GM12865 (cell line): Measurements from ENCODE around the gene MRM2.

Experiments
- DNase-seq: peaks from one replicate; pipeline ENCODE4 v3.0.0; 2010; ENCODE audit warnings: low read depth
- H3K4me3 ChIP-seq: 2 replicates; pipeline ENCODE4 v1.5.1; 2011; ENCODE audit warnings: mild to moderate bottlenecking, low read depth, low read length, control low read depth
- CTCF ChIP-seq: IDR thresholded peaks from 2 replicates; pipeline ENCODE4 v1.5.1; 2011; ENCODE audit warnings: low read length, control low read depth, low read depth, inconsistent platforms; ENCODE audit not compliant: insufficient read depth; ENCODE audit errors: missing control alignments

Gene MRM2

GRCh38 chr7:2217206-2217605, 24.8 kb downstream of the MRM2 start:
- DNase-seq = no peak
- no peak overlapping the region for H3K4me3 ChIP-seq
- TF ChIP-seq CTCF = no peak

GRCh38 chr7:2215851-2216250, 26.2 kb downstream of the MRM2 start:
- no peak for TF ChIP-seq CTCF
- DNase-seq = no peak
- no peak overlapping the region for H3K4me3 ChIP-seq

GRCh38 chr7:2214636-2215035, 27.4 kb downstream of the MRM2 start:
- H3K4me3 ChIP-seq = no peak overlapping the region
- TF ChIP-seq CTCF = no peak
- DNase-seq = no peak

- DNase-seq = no peak
- H3K4me3 ChIP-seq = no peak overlapping the region
- no peak for TF ChIP-seq CTCF
Observed at GRCh38 chr7:2213551-2214215, 28.3 kb downstream of the MRM2 start.

- no peak overlapping the region for H3K4me3 ChIP-seq
- no peak for TF ChIP-seq CTCF
- DNase-seq = no peak
Observed at GRCh38 chr7:2212906-2213305, 29.1 kb downstream of the MRM2 start.

- no peak overlapping the region for H3K4me3 ChIP-seq
- TF ChIP-seq CTCF = no peak
- no peak for DNase-seq
Observed at GRCh38 chr7:2211926-2212325, 30.1 kb downstream of the MRM2 start.

- H3K4me3 ChIP-seq = no peak overlapping the region
- DNase-seq = no peak
- TF ChIP-seq CTCF = no peak
Observed at GRCh38 chr7:2211259-2211880, 30.6 kb downstream of the MRM2 start.
